GM12875 (cell line): ENCODE measurements around the gene JPH2.

Experiments
- H3K4me3 ChIP-seq: one replicate; pipeline ENCODE4 v1.5.1; 2011; ENCODE audit warnings: low read depth, low read length, control low read depth
- TF ChIP-seq, protein P1 (sequence below): IDR thresholded peaks from 2 replicates; pipeline ENCODE4 v1.5.1; 2011; ENCODE audit warnings: low read depth, mild to moderate bottlenecking, control low read depth, inconsistent platforms, low read length, moderate library complexity, borderline replicate concordance; ENCODE audit not compliant: insufficient read depth

The JPH2 gene

DNA sequence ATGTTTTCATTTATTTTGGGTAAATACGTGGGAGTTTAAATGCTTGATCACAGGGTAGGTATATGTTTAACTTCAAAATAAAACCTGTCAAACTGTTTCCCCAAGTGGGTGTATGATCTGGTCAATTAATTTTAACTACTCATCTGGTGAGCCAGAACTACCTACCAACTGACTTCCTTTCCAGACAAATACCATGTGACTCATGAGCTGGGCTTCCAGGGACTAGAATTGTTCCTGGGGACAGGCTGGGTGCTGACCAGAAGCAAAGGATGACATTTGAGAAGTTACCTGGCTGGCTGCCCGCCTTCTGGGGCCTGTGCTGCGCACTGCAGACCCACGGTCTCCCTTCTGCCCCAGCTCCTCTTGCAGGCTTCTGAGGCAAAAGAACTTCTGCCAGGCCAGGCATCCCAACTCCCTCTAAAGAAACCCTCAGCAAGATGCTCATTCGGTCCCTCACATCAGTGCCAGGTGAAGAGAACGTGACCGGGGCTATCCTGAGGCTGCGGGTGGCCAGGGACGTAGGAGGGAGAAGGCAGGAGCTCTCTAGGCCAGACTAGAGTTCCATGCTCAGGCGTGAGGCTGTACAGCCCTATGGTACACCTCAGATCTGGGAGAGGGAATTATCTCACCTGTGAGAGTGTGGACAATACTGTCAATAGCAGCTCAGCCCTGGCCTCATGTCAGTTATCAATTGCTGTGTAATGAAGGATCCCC is 103.6 kb downstream of the JPH2 start:
- no peak overlapping the region for H3K4me3 ChIP-seq
- TF ChIP-seq, protein P1, sequence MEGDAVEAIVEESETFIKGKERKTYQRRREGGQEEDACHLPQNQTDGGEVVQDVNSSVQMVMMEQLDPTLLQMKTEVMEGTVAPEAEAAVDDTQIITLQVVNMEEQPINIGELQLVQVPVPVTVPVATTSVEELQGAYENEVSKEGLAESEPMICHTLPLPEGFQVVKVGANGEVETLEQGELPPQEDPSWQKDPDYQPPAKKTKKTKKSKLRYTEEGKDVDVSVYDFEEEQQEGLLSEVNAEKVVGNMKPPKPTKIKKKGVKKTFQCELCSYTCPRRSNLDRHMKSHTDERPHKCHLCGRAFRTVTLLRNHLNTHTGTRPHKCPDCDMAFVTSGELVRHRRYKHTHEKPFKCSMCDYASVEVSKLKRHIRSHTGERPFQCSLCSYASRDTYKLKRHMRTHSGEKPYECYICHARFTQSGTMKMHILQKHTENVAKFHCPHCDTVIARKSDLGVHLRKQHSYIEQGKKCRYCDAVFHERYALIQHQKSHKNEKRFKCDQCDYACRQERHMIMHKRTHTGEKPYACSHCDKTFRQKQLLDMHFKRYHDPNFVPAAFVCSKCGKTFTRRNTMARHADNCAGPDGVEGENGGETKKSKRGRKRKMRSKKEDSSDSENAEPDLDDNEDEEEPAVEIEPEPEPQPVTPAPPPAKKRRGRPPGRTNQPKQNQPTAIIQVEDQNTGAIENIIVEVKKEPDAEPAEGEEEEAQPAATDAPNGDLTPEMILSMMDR: no peak

DNA sequence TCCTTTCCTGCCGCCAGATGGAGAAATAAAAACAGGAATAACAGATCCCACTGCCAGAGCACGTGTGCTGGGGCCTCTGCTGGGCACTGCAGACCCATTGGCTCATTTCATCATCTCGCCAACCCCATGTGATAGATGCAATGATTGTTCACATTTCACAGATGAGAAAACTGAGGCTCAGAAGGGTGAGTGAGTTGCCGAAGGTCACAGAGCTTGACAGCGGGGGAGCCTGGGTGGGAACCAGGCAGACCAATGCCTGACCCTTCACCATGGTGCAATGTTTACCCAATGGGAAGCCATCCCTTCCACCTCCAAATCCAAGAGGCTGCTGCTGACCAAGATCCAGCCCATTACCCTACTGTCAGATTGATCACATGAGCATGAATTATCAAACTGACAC is 105.1 kb downstream of the JPH2 start:
- no peak overlapping the region for H3K4me3 ChIP-seq
- TF ChIP-seq, protein P1: no peak

DNA sequence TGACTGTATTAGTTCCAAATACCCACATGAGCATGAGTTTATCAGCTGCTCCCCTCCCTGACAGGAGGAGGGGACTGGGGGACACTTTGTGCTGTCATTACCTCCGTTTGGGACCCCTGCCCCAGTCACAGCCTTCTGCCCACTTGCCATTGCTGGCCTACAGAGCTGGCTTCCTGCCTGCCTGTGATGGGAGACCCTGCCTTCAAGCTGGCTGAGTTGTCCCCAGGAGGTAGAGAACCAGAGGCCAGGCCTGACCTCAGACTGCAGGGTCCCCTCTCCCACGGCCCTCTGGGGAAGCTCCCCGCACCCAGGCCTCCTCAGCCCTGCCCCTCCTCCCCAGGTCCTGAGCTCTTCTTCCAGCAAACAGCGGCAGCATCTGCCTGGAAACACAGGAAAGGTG is 105.5 kb downstream of the JPH2 start:
- TF ChIP-seq, protein P1: no peak
- no peak overlapping the region for H3K4me3 ChIP-seq

DNA sequence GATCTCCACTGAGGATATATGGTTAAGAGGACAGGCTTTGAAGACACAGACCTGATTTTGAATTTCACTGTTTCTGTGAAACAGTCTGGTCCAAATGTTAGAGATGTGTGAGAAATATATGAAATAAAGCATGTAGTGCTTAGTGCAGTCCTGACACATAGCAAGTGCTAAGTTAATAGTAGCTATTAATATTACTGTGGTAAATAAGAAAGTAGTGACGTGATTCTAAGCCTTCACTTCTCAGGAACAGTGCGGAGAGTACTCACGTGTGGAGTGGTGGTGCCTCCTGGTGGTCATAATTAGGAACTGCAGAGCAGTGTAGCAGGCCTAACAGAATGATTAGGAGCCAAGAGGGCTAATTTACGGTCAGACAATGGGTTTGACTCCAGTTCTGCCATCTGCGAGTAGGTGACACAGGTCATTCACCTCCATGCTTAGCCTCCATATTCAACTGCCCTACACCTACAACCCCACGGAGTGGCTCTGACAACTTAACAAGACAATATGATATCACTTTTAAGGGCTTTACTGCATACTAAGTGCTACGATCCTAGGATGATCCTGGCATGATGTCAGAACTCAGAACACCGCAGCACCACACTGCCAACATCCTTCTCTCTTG is 106.2 kb downstream of the JPH2 start:
- TF ChIP-seq, protein P1: peak; percentile 88
- H3K4me3 ChIP-seq: no peak overlapping the region

DNA sequence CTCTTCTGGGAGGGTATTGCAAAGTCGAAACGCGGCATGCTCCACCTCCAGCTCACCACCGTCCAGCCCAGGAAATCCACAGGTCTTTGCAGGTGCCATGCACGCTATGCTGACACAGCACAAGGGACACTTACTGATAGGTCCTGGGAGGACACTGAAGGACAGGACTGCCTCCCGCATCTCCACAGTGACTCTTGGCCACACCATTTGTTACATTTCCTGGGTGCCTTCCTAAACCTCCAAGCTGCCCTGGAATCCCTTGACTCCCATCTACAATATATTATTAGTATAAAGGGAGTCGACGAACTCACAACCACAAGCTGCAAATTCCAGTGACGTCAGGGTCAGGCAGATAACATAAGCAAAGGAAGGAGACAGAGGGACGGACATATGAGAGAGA is 106.9 kb downstream of the JPH2 start:
- TF ChIP-seq, protein P1: no peak
- H3K4me3 ChIP-seq: no peak overlapping the region

DNA sequence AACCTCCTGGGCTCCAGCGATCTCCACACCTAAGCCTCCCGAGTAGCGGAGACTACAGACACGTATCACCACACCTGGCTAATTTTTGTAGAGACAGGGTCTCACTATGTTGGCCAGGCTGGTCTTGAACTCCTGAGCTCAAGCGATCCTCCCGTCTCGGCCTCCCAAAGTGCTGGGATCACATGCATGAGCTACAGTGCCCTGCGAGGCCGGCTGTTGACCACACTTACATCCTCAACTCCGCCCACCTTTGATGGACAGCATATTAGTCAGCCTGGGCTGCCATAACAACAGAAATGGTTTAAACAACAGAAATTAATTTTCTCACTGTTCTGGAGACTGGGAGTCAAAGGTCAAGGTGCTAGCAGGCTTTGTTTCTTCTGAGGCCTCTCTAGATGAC is 107.7 kb downstream of the JPH2 start:
- TF ChIP-seq, protein P1: no peak
- no peak overlapping the region for H3K4me3 ChIP-seq

DNA sequence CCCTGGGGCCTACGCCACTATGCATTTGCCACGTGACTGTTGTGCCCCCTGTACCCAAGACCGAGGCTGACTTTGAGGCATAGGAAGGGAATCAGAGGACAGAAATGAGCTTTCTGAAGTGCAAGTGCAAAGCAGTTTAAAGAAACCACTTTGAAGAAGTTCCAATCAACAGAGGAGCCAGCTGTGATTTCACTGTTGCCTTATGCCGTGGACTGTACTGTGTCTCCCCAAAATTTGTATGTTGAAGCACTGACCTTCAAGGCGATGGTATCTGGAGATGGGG is 111.1 kb downstream of the JPH2 start:
- H3K4me3 ChIP-seq: no peak overlapping the region
- TF ChIP-seq, protein P1: no peak
